GM21447 (cell line): ENCODE measurements around the gene DPH3.
A peak's percentile ranks its signal among the peaks of the same experiment; 100 is the strongest.
"Not testable (repeated sequence)": the region's sequence is repeated elsewhere in the genome, so short reads cannot be mapped to it uniquely, and the experiment has no call there.

Experiments
- ATAC-seq: cut with Tn5 transposase; IDR thresholded peaks from one replicate; pipeline ENCODE4 v1.9.1; 2021; ENCODE audit not compliant: unreplicated experiment

Gene DPH3

GRCh38 chr3:16264708-16265454, at the start of gene DPH3, which contains the start of gene OXNAD1:
DPH3 (minus strand) TSS chr3:16264943; CDS start chr3:16264876, 67 bp downstream.
OXNAD1 (plus strand) TSS chr3:16265212; CDS start chr3:16270953, 5,741 bp downstream.
- peak; percentile 99 for ATAC-seq

- ATAC-seq, result no peak
Measured at GRCh38 chr3:16313886-16314645, 49.3 kb upstream of the DPH3 start.

DNA sequence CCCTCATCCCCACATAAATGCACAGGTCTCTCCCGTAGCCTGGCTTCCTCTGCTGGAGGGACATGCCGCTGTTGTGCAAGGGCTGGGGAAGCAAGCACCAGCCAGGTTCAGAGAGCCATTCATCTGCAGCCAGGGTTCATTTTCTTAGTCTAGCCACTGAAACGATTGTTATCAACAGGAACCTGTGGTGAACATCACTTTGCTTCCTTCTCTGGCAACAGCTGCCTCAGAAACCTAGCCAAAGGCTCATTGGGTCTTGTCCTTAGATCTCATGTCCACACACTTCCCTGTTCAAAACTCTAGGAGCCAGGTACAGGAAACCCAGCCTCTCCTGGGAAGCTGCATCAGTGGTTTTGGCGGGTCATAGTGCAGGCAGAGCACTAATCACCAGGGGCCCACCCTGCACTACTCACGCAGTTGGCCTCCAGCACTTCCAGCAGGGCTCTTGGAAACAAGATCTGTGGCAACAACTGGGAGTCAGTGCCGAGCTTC, 47.3 kb upstream of the DPH3 start:
- ATAC-seq, result peak; percentile 73

DNA sequence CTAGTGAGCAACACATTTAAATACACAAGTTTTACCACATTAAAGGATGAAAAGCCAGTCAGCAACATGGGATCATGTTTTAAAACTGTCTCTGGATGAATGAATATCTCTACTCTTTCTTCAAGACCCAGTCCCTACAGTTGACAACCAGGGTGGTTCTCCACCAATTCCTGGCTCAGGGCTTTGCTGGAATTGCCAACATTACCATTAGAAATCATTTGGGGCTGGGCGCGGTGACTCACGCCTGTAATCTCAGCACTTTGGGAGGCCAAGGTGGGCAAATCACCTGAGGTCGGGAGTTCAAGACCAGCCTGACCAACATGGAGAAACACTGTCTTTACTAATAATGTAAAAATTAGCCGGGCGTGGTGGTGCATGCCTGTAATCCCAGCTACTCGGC, 45.7 kb upstream of the DPH3 start:
- ATAC-seq, result not testable (repeated sequence)

GRCh38 chr3:16309558-16309957, 44.8 kb upstream of the DPH3 start:
- peak; percentile 88 for ATAC-seq

DNA sequence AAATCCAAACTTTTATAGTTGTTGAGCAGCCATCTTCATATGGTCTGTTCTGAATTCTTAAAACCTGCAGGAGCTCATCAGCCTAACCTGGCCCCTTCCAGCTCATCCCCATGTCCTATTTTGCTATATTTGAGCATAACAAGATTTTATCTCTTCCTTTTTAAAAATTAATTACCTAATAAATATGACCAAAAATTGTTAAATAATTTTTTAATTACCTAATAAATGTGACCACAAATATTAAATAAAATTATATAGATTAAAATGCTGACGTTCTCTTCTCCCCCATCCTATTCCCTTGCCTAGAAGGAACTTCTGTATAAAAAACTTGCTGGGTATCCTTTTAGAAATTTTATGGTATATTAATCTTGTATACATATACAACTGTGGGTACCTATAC, 44.0 kb upstream of the DPH3 start:
- no peak for ATAC-seq

GRCh38 chr3:16307832-16308531, 43.2 kb upstream of the DPH3 start:
- no peak for ATAC-seq

DNA sequence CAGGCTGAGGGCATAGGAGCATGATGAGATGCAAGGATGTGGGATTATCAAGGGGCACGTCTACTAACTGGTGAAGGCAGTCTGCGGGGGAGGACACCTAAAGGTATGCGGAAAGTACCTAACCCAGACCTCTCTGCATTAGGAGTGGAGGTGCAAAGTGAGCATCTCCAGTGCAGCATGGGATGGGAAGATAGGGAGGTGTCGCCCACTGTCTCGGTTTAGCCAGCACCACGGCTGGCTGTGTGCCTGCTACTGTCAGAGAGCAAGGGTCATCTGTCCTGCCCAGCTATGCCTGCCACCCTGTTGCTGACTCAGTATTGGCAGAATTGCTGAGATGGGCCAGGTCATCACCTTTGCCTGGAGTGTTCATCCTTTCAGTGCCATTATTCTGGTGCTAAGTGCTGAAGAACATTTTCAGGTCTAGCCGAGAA, 40.4 kb upstream of the DPH3 start:
- no peak for ATAC-seq

DNA sequence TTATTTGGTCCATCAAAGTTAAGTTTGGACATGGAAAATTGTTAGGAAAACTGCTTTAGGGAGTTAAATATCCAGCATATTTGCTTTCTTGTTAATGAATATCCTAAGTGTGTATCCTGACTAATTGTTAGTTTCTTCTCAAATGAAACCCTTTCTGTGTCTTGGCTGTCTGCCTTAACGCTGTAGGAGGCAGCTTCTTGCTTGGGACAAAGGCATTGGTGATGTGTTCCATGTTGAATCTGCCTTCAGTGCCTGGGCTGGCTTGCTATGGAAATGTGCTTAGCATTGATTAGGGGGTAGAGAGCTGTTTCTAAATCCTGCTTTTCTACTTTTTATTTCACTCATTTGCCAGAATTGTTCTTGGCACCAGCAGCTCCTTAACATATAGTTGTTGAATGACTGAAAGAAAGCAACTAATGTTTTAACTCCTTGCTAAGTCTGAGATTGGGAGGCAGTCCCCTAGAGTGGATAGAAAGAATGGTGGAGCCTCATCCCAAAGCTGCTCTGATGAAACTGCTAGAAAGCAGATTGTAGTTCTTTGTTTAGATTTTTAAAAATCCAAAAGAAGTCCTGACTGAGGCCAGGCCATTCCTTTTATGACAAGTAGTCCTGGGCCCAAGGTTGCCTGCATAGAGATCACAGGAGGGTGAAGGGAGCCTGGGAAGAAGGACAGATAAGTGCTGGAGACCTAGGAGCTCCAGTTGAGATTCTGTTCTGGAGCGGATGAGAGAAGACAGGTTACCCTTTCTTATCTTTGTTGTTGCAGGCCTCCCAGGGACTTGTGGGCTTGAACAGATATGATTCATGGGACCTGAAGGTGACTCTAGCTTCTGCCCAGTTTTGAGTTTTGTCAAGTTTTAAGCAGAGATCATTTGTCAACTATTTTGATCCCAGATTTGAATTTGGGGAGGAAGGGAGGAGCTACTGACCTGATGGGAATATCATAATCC, 39.6 kb upstream of the DPH3 start:
- ATAC-seq, result no peak

- ATAC-seq, result no peak
Measured at GRCh38 chr3:16303037-16303575, 38.4 kb upstream of the DPH3 start.

DNA sequence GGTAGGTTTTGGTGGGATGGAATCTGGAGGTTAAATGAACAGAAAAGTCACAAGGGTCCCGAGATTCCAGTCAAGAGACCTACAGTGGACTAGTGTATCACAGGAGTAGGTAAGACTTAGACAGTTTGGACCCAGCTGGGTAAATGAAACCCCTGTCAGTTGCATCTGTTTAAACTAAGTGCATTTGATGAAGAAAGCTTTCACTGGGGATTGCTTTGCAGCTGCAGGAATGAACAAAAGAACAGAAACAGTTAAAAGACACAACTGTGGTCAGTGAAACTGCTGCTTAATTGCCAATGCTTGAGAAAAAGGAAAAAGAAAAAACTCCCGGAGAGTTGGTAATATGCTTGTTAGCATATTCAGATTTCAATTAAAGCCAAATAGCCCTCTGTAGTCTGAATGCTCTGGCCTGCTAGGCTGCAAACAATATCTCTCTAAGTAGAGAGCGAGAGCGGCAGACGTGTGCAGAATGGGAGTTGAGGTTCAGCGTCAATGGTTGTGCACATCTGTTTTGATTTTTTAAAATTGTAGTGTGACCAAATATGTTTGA, 37.4 kb upstream of the DPH3 start:
- no peak for ATAC-seq

GRCh38 chr3:16301507-16301906, 36.8 kb upstream of the DPH3 start:
- no peak for ATAC-seq

DNA sequence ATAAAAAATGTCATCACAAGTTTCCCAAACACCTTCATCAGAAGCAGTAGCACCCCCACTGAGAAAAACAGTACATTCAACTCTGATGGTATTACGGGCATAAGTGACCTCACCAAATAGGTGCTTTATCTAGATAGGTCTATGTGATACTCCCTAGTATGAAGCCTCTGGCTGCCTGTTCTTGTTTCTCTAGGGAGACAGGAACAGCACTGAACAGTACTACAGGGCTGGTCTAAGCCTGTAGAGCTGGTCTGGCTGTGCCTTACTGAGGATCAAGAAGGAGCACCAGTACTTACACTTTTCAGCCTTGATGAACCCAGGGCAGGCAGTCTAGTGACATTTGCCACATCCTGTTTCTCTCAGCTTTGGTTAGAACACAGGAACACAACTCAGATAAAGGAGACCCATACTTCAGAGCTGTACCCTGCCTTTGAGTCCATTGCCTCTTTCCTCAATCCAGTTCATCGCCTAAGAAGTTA, 36.2 kb upstream of the DPH3 start:
- peak; percentile 76 for ATAC-seq

GRCh38 chr3:16300307-16300706, 35.6 kb upstream of the DPH3 start:
- ATAC-seq, result peak; percentile 45

GRCh38 chr3:16299746-16300145, 35.0 kb upstream of the DPH3 start:
- ATAC-seq, result no peak

DNA sequence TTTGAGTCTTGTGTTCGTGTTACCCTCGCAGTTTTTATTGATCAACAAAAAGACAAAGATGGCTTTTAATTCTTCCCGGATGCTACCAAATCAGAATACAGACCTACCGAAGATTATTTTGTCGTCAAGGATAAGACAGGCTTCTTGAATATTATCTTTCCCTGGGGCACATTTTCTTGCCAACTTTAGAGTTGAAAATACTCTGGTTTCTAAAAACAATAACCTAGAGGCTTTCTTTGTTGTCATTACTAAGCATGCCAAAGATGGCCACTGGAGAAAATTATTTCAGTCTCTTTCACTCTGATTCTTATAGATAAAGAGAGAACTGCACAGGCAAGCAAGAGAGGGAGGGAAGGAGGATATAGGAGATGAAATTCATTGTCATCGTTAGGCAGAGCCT, 34.1 kb upstream of the DPH3 start:
- ATAC-seq, result no peak

DNA sequence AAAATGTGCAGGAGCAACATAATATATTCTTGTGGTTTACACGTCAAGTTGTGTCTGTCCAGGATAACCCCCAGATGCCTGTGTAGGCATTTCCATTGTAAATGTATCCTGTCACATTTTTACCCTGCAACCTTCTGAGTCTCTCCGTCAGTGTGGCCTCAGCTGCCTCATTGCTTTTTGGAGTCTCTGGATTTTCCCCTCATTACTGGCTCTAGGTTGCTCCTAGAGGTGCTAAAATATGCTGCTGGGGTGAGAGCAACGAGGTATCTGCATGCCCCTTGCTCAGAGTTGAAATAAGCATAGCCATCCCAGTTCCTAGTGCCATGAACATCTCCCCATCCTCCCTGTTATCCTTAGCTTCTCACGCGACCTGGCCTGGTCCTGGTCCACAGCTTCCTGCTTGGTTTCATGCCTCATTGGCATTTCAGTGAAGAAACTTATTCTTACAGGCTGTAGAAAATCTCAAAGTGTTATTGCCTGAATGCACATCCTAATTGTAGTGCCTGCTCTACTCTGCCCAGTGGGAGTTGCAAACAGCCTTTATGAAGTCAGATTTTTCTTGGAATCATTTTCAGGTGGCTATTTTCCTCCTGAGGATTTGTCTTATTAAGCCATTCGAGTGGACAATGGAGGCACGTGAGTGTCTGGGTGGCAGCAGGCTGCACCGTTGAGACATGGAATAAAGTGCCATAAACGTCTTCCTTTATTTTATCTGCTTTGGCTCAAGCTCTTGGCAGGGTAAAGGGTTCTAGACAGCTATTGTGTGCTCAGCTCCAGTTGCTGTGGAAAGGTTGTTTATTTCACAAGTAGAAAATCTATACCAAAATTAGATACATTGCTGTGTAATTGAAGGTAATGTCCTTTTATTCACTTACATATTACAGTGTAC, 33.5 kb upstream of the DPH3 start:
- ATAC-seq, result no peak

DNA sequence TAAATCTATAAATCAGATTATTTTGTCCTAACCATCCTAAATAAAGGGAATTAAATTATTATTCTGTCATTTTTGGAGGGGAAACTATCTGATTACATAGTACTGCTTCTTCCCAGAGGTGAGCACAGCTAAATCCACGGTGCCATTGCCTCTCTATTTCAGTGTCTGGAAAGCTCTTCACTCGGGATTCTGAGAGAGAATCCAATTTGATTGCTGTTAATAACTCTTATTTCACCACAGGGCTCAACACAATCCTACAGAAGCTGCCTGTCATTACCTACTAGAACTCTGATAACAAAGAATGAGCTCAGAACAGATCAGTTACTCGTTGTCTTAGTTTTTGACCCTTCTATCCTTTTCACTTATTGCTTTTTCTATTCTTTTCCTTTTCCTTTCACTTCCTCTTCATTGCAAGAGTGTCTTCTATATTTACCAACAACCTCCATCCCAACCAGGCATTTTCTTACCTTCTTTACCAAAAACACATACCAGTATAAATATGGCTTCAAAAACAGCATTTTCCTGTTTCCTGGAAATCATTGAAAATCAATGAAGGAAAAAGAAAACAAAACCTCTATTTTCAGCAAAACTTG, 30.7 kb upstream of the DPH3 start:
- no peak for ATAC-seq
